GM19240 (cell line): ENCODE measurements around the gene CNGB1.
"Not testable (repeated sequence)": the region's sequence is repeated elsewhere in the genome, so short reads cannot be mapped to it uniquely, and the experiment has no call there.

Experiments
- DNase-seq: peaks from one replicate; pipeline ENCODE4 v3.0.0; 2011; ENCODE audit warnings: low spot score; ENCODE audit not compliant: insufficient read length

CNGB1 gene

DNA sequence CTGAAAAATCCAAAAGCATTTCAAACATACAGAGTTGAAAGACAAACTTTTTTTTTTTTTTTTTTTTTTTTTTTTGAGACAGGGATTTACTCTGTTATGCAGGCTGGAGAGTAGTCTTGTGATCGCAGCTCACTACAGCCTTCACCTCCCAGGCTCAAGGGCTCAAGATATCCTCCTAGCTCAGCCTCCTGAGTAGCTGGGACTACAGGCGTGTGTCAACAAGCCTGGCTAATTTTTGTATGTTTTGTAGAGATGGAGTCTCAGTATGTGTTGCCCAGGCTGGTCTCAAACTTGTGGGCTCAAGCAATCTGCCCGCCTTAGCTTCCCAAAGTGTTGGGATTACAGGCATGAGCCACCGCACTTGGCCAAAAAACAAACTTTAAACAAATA lies 104.4 kb downstream of the CNGB1 start:
- DNase-seq: no peak

DNA sequence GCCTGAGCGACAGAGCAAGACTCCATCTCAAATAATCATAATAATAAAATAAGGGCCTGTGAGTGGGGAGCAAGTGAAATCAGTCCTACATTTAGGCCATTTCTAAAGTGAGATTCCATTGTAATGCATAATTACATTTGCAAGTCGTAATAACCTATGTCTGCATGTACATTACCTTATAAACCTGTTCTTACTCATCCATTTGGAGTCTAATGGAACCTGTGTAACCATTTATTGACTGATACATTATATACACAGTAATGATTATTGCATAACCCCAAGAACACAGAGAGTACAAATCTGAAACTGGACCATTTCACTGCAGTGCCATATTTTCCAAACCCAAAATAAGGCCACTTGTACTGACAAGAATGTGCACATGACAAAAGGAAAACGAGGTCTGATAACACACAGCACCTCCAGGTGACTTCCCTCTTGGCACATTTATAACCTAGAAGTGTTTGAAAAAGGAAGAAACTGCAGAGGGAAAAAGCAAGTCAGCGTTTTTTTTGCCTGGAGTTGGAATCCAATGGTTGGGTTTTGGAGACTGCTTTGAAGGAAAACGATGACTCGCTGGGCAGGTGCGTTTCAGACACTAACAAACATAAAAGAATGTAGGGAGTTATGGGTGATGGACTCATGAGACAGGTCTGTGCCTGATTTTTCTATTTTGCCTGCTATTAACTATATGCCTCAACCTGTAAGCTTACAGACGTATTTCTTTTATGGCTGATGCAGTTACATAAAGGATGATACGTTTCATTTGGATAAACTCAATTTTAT lies 105.0 kb downstream of the CNGB1 start:
- DNase-seq: no peak

DNA sequence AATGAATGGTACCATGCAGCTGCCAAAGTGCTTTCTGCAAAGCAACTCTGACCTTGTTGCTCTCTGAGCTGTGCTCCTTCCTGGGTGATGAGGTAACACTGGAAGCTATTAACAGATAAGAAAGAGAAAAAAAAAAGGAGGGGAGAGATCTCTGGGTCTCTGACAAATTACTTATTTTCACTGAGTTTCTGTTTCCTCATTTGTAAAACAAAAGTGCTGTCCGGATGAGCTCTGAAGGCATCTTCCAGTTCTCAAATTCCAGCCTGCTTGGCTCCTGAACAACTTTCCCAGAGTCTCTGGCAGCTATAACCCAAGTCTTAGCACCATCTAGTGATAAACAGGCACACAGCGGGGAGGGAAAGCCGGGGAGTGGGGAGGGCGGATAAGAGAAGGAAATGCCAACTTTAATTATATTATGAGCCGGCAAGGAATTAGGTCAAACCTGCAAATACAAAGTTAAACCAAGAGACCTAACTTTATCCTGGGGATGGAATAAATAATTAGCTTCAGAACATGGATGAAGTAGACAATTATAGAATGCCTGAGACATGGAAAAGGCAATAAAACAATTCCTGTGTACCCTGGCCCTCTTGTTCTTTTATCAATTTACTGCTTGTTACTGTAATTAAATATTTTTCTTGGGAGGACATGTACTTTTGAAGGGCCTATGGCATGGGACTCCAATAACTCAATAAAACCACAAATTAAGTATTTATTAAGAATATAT lies 107.3 kb downstream of the CNGB1 start:
- no peak for DNase-seq

DNA sequence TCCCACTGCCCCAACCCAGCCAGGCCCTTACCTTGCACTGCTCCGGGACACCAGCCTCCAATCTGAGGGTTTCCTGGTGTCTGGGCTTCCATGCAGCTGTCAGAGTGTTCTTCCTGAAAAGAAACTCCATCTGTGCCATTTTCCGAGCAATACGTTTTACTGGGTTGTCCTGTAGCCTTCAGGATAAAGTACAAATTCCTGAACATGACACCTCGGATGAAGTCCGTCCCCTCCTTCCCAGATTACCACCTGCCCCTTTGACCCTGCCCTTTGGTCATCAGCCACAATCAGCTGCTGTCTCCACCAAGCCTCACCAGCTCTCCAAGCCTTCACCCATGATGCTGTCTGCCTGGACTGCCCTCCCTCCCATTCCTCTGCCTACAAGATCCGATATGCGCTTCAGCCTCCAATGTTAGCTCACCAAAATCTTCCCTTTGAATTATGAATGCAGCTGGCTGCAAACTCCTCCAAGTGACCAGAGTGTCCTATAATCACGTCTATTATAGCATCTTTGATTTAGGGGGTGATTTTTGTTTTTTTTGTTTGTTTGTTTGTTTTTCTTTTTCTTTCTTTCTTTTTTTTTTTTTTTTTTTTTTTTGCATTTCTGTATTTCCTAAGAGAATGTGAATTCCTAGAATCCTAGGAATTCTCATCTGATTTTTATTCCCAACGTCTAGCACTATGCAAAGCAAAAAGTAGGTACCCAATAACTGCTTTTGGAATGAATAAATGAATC lies 108.1 kb downstream of the CNGB1 start:
- no peak for DNase-seq

- no peak for DNase-seq
Measured at GRCh38 chr16:57859331-57859730, 111.6 kb downstream of the CNGB1 start.

DNA sequence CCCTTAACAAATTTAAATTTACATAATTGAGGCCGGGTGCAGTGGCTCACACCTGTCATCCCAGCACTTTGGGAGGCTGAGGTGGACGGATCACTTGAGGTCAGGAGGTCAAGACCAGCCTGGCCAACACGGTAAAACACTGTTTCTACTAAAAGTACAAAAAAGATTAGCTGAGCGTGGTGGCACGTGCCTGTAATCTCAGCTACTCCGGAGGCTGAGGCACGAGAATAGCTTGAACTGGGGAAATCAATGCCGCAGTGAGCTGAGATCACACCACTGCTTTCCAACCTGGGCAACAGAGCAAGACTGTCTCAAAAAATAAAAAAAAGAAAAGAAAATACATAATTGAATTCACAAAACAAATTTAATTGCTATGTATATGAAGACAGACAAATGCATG lies 112.3 kb downstream of the CNGB1 start:
- DNase-seq: no peak

GRCh38 chr16:57857991-57858390 lies 112.9 kb downstream of the CNGB1 start:
- DNase-seq: not testable (repeated sequence)

- DNase-seq: no peak
Measured at GRCh38 chr16:57855188-57855587, 115.7 kb downstream of the CNGB1 start.

GRCh38 chr16:57852189-57852588 lies 118.7 kb downstream of the CNGB1 start:
- DNase-seq: no peak

GRCh38 chr16:57848181-57848580 lies 122.7 kb downstream of the CNGB1 start:
- DNase-seq: no peak

GRCh38 chr16:57846931-57847330 lies 124.0 kb downstream of the CNGB1 start:
- DNase-seq: not testable (repeated sequence)

- no peak for DNase-seq
Measured at GRCh38 chr16:57846078-57846697, 124.7 kb downstream of the CNGB1 start.

GRCh38 chr16:57845115-57845514 lies 125.8 kb downstream of the CNGB1 start:
- no peak for DNase-seq

DNA sequence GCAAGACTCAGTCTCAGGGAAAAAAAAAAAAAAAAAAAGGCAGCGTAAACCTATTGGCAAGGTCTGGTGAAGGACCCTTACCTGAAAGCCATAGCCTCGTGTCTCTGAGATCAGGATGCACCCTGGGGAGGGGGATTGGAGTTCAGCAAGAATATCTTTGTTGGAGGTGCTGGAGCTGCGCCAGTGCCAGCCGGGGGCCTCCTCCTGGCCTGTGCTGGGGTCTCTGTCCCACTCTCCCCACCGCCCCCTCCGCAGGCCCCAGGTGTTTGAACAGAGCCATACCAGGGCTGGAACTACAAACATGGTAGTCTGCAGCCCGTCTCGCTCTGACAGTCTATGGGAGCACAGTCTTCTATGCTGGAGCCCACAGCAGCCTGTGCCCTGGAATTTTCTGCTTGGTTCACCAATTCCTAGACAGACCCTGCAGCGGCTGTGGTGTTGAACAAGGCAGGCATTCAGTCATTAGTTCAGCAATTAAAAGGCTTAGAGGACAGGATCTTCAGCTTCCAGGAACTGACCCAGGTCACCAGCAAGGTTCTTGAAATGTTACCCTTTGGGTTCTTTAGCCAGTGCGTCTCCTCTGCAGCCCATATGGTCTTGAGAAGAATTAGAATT lies 126.4 kb downstream of the CNGB1 start:
- no peak for DNase-seq

DNA sequence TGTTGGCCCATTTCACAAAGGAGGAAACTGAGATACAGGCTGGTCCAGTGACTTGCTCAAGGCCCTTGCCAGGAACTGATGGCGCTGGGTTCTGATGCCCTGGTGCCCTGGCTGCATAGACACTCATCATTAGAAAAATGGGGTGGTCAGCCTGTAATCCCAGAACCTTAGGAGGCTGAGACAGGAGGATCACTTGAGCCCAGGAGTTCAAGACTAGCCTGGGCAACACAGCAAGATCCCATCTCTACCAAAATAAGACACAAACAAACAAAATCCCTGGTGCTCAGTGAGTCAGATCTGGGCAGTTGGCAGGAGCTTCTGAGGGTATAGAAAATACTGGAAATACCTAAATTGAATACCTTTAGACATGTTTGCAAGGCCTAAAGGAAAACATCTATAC lies 127.5 kb downstream of the CNGB1 start:
- DNase-seq: no peak

- DNase-seq: no peak
Measured at GRCh38 chr16:57842601-57843000, 128.3 kb downstream of the CNGB1 start.

- no peak for DNase-seq
Measured at GRCh38 chr16:57840833-57841232, 130.1 kb downstream of the CNGB1 start.

DNA sequence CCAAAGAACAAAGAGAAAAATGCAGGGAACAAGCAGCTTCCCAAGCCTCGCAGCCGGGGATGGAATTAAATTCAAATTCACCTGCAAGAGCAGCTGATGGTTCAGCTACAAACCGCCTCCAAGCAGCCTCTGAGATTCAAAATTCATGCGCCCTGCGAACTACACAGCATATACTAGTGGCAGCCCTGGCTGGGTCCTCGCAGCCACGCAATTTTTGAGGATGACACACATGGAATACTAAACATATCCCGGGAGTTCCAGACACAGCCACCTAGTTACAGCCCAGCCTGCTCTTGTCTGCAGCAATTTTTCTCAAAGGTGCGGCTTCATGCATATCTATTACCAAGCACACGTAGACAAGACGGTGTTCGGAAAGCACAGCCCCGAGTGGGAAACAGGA lies 132.8 kb downstream of the CNGB1 start:
- DNase-seq: no peak

- DNase-seq: no peak
Measured at GRCh38 chr16:57837305-57838125, 133.4 kb downstream of the CNGB1 start.

DNA sequence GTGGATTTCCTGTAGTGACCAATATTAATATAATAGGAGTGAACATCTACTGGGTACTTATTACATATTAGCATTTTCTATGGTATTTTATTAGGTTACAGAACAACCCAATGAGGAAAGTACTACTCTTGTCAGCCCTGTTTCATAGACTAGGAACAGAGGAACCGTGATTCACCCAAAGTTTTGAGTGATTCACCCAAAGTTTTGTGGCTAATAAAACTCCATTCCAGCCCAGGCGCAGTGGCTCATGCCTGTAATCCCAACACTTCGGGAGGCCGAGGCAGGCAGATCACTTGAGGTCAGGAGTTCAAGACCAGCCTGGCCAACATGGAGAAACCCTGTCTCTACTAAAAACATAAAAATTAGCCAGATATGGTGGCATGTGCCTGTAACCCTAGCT lies 135.5 kb downstream of the CNGB1 start:
- not testable (repeated sequence) for DNase-seq
